ENCODE measurements around the gene RANBP1. TPM values are rescaled to one million over a fixed set of nuclear protein-coding genes. Genes with fewer than 3 reads are reported as not detected.

RANBP1 gene
- polyA plus RNA-seq, 6 donors from 2014 or later: 73.1 to 107 (median 91.0) TPM

Other genes starting within 250 kb of the RANBP1 start
- gene COMT, start 174.3 kb upstream of the RANBP1 start, polyA plus RNA-seq (ENCODE audit: low read depth in 6 of 6): 10 to 100 TPM; 62.2 to 76.0 (median 69.6) TPM
- 10 to 100 TPM in 3 of 6 donors, 1 to 10 TPM in 3; 8.1 to 14.7 (median 10.1) TPM for gene TXNRD2, start 174.3 kb upstream of the RANBP1 start, polyA plus RNA-seq (ENCODE audit: low read depth in 6 of 6)
- gene ARVCF, start 99.3 kb upstream of the RANBP1 start, polyA plus RNA-seq (ENCODE audit: low read depth in 6 of 6): 1 to 10 TPM in 1 of 6 donors, under 1 TPM in 4, not detected in 1; 0.24 to 2.5 (median 0.56) TPM
- 10 to 100 TPM; 24.3 to 46.1 (median 34.6) TPM for gene TANGO2, start 95.0 kb upstream of the RANBP1 start, polyA plus RNA-seq (ENCODE audit: low read depth in 6 of 6)
- gene DGCR8, start 35.9 kb upstream of the RANBP1 start, polyA plus RNA-seq (ENCODE audit: low read depth in 6 of 6): 1 to 10 TPM in 5 of 6 donors, under 1 TPM in 1; 0.49 to 6.7 (median 2.3) TPM
- gene TRMT2A, start 1.1 kb downstream of the RANBP1 start, polyA plus RNA-seq (ENCODE audit: low read depth in 6 of 6): 10 to 100 TPM; 15.1 to 29.7 (median 21.3) TPM
- gene ZDHHC8, start 15.7 kb downstream of the RANBP1 start, polyA plus RNA-seq (ENCODE audit: low read depth in 6 of 6): 1 to 10 TPM in 5 of 6 donors, under 1 TPM in 1; 0.56 to 4.4 (median 2.5) TPM
- gene CCDC188, start 35.0 kb downstream of the RANBP1 start, polyA plus RNA-seq (ENCODE audit: low read depth in 6 of 6): not detected
- not detected for gene RTN4R, start 152.2 kb downstream of the RANBP1 start, polyA plus RNA-seq (ENCODE audit: low read depth in 6 of 6)
- gene DGCR6L, start 204.0 kb downstream of the RANBP1 start, polyA plus RNA-seq (ENCODE audit: low read depth in 6 of 6): 10 to 100 TPM; 54.0 to 84.4 (median 56.6) TPM